HFFc6 (cell line): Measurements from ENCODE around the gene DOCK3. TPM values are rescaled to one million over a fixed set of nuclear protein-coding genes. Genes with fewer than 3 reads are reported as not detected.

ENCODE experiments used
- DNase-seq: peaks from one replicate; pipeline ENCODE4 v3.0.0-alpha.2; 2018
- H3K27ac Mint-ChIP-seq: 2 replicates; pipeline ENCODE4 v1.8.0; 2020; ENCODE audit warnings: mild to moderate bottlenecking, mixed read lengths
- H3K27me3 Mint-ChIP-seq: 2 replicates; pipeline ENCODE4 v1.8.0; 2021; ENCODE audit warnings: mild to moderate bottlenecking, moderate library complexity, mixed read lengths; ENCODE audit not compliant: insufficient read depth
- H3K36me3 Mint-ChIP-seq: 2 replicates; pipeline ENCODE4 v1.8.0; 2021; ENCODE audit warnings: low read depth, mixed read lengths
- H3K4me1 Mint-ChIP-seq: 2 replicates; pipeline ENCODE4 v1.8.0; 2020; ENCODE audit warnings: low read depth, mixed read lengths
- H3K4me3 Mint-ChIP-seq: 2 replicates; pipeline ENCODE4 v1.8.0; 2020; ENCODE audit warnings: mild to moderate bottlenecking, moderate library complexity, mixed read lengths
- H3K9me3 Mint-ChIP-seq: 2 replicates; pipeline ENCODE4 v1.8.0; 2020; ENCODE audit warnings: mild to moderate bottlenecking, mixed read lengths
- CTCF ChIP-seq: fragments of 200-600 bp; sonication (generic); IDR thresholded peaks from 2 replicates; pipeline ENCODE4 v1.5.0; 2021; ENCODE audit warnings: antibody characterized with exemption, mild to moderate bottlenecking
- total RNA-seq, 6 experiments: library from RNA; stranded (reverse); fragmentation: NEBNext Ultra II Directional; extraction: Animal tissue kit (Norgen Biotek cat#: 25700); gene quantifications; 2 replicates in 1 of 6; 3 replicates in 5 of 6; pipeline ENCODE4 v1.2.3, GENCODE V29; 2021

Gene DOCK3
- total RNA-seq, 6 experiments from 2014 or later: 0.14 to 0.26 (median 0.22) TPM

DNA sequence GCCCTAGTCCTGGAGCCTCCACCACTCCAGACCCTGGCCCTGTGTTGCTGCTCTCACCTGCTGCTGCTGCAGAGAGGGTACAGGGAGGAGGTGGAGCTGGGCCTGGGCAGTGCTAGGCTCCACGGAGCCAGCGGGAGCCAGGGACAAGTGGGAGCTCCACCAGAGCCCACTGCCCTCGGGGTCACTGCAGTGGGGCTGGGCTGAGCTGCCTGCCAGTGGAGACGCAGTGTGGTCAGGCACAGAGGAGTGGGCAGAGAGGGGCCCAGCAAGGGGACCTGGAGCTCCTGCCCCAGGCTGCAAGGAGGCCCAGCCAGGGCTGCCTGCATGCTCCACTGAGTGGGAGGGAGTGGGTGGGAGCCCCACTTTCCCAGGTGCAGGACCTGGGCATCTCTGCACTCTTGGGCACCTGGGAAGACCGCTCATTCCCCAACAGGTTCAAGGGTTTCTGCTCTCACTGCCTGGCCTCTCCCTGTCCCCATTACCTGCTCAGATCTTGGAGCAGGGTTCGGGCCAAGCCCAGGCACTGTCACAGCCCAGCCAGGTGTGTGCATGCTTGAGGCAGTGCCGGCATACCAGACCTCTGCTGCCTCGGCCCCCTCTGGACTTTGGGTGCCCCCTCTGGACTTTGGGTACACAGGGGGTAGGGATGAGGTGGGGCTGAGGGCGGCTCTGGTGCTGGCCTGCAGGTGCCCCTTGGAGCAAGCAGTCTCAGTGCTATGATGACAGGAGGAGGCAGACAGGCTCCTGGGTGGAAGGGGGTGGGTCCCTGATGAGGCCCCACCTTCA lies 308.0 kb downstream of the DOCK3 start:
- DNase-seq: no peak
- Mint-ChIP-seq H3K36me3 (no peaks in the 10 kb centered on the region), H3K4me1 (no peaks in the 10 kb centered on the region), H3K9me3 (peaks cover 3% of the 10 kb centered on the region; the same call in 1 of the 2 replicates), H3K4me3 (no peak overlapping the region), H3K27me3 (peaks cover 2% of the 10 kb centered on the region), H3K27ac (no peak overlapping the region)
- TF ChIP-seq CTCF: no peak

- H3K36me3 Mint-ChIP-seq: no peaks in the 10 kb centered on the region
Measured at GRCh38 chr3:50983887-50984286, 309.2 kb downstream of the DOCK3 start.

GRCh38 chr3:50985893-50986292 lies 311.2 kb downstream of the DOCK3 start:
- peaks cover 27% of the 10 kb centered on the region for H3K9me3 Mint-ChIP-seq
- H3K27me3 Mint-ChIP-seq: peaks cover 2% of the 10 kb centered on the region; the same call in 1 of the 2 replicates
- TF ChIP-seq CTCF: no peak
- DNase-seq: no peak
- no peak overlapping the region for H3K4me3 Mint-ChIP-seq
- no peaks in the 10 kb centered on the region for H3K36me3 Mint-ChIP-seq
- H3K27ac Mint-ChIP-seq: no peak overlapping the region
- H3K4me1 Mint-ChIP-seq: no peaks in the 10 kb centered on the region

More at GRCh38 chr3:50983887-50984286, 309.2 kb downstream of the DOCK3 start:
- no peak for TF ChIP-seq CTCF
- H3K27ac Mint-ChIP-seq: no peak overlapping the region
- peaks cover 2% of the 10 kb centered on the region for H3K27me3 Mint-ChIP-seq
- no peaks in the 10 kb centered on the region for H3K4me1 Mint-ChIP-seq
- H3K9me3 Mint-ChIP-seq: peaks cover 7% of the 10 kb centered on the region; the same call in 1 of the 2 replicates
- no peak for DNase-seq
- no peak overlapping the region for H3K4me3 Mint-ChIP-seq

GRCh38 chr3:50986726-50987125 lies 312.0 kb downstream of the DOCK3 start:
- DNase-seq: no peak
- no peaks in the 10 kb centered on the region for H3K36me3 Mint-ChIP-seq
- TF ChIP-seq CTCF: no peak
- no peaks in the 10 kb centered on the region for H3K4me1 Mint-ChIP-seq
- H3K27me3 Mint-ChIP-seq: no peaks in the 10 kb centered on the region
- H3K4me3 Mint-ChIP-seq: no peak overlapping the region
- no peak overlapping the region for H3K27ac Mint-ChIP-seq
- peaks cover 34% of the 10 kb centered on the region for H3K9me3 Mint-ChIP-seq

GRCh38 chr3:50994537-50994936 lies 319.8 kb downstream of the DOCK3 start:
- Mint-ChIP-seq H3K9me3 (peaks cover 24% of the 10 kb centered on the region), H3K4me1 (no peaks in the 10 kb centered on the region)

More at GRCh38 chr3:50994537-50994936, 319.8 kb downstream of the DOCK3 start:
- no peak for DNase-seq
- Mint-ChIP-seq H3K4me3 (no peak overlapping the region), H3K36me3 (no peaks in the 10 kb centered on the region), H3K27ac (no peak overlapping the region), H3K27me3 (no peaks in the 10 kb centered on the region)
- TF ChIP-seq CTCF: no peak
